CD1c-positive myeloid dendritic cell (primary cell): ENCODE results near the gene GALNT11.
"Not testable (repeated sequence)": the region's sequence is repeated elsewhere in the genome, so short reads cannot be mapped to it uniquely, and the experiment has no call there.

Experiments used
- DNase-seq: peaks from one replicate; pipeline ENCODE4 v3.0.0-alpha.2; 2016; ENCODE audit errors: extremely low spot score

Gene GALNT11

GRCh38 chr7:152075379-152075778 lies 49.9 kb downstream of the GALNT11 start:
- DNase-seq, result not testable (repeated sequence)

- peak; percentile 6 for DNase-seq
Observed at GRCh38 chr7:152076324-152076821, 50.9 kb downstream of the GALNT11 start.

- no peak for DNase-seq
Observed at GRCh38 chr7:152076940-152077933, 51.8 kb downstream of the GALNT11 start.

GRCh38 chr7:152078025-152078424 lies 52.6 kb downstream of the GALNT11 start:
- no peak for DNase-seq

- DNase-seq, result no peak
Observed at GRCh38 chr7:152078786-152079185, 53.3 kb downstream of the GALNT11 start.

GRCh38 chr7:152081088-152081487 lies 55.6 kb downstream of the GALNT11 start:
- no peak for DNase-seq

- peak; percentile 66 for DNase-seq
Observed at GRCh38 chr7:152082073-152082721, 56.7 kb downstream of the GALNT11 start.

GRCh38 chr7:152085131-152085530 lies 59.7 kb downstream of the GALNT11 start:
- DNase-seq, result no peak

GRCh38 chr7:152086513-152086912 lies 61.0 kb downstream of the GALNT11 start:
- no peak for DNase-seq

GRCh38 chr7:152089183-152089582 lies 63.7 kb downstream of the GALNT11 start:
- DNase-seq, result no peak

GRCh38 chr7:152090747-152091146 lies 65.3 kb downstream of the GALNT11 start:
- no peak for DNase-seq

- no peak for DNase-seq
Observed at GRCh38 chr7:152093717-152094116, 68.2 kb downstream of the GALNT11 start.

GRCh38 chr7:152095771-152096170 lies 70.3 kb downstream of the GALNT11 start:
- no peak for DNase-seq

- DNase-seq, result no peak
Observed at GRCh38 chr7:152097330-152097729, 71.9 kb downstream of the GALNT11 start.

GRCh38 chr7:152103066-152103465 lies 77.6 kb downstream of the GALNT11 start:
- DNase-seq, result no peak

- no peak for DNase-seq
Observed at GRCh38 chr7:152103691-152104090, 78.2 kb downstream of the GALNT11 start.

- no peak for DNase-seq
Observed at GRCh38 chr7:152105205-152105604, 79.7 kb downstream of the GALNT11 start.

GRCh38 chr7:152106990-152107389 lies 81.5 kb downstream of the GALNT11 start:
- DNase-seq, result no peak

- DNase-seq, result no peak
Observed at GRCh38 chr7:152107945-152108344, 82.5 kb downstream of the GALNT11 start.

- DNase-seq, result no peak
Observed at GRCh38 chr7:152108359-152108758, 82.9 kb downstream of the GALNT11 start.

- DNase-seq, result no peak
Observed at GRCh38 chr7:152112829-152113228, 87.4 kb downstream of the GALNT11 start.

GRCh38 chr7:152115021-152115718 lies 89.7 kb downstream of the GALNT11 start:
- no peak for DNase-seq
